ENCODE measurements around the gene PRDM16.

Gene PRDM16

DNA sequence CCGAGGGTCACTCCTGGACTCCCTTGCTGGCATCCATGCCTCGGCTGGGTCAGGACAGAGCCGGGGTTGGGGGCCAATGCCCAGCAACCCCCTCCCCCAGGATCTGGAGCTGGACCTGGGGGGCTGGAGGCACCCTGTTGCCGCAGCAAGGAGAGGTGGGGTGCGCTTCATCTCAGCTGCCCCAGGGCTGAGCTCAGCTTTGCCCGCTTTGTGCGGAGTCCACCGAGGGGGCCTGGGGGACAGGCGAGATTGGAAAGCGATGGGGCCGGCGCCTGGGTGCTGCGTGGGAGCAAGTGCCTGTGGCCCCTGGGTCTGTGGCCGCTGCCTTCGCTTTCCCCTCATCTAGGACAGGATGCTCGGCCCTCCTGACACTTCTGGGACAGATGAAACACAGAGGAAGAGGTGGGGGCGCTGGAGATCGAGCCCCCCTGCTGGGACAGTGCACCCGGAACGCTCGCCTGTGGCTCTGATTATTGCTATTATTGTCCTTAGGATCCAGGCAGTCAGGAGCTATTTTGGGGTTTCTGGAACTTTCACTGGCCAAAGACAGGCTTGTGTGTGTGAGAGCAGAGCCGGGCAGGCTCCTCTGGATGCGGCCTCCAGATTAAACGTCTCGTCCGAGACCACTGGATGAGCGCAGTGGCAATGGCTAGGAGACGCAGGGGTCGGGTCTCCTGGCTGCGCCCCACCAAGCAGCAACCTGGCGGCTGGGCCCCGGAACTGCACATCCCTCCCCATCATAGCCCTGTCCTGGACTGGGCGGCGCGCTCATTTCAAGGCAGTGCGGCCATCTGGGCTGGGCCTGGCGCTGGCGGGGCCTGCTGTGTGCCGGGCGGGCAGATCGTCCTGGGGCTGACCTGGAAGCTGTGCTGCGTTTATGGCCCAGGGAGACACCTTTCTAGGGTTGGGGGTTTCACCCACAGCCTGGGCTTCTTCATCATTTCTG lies 13.8 kb downstream of the PRDM16 start:
- H3K4me3 ChIP-seq (ENCODE audit: insufficient read depth in 1 of 2, low read depth in 1 of 2, low read length in 2 of 2): no peak overlapping the region
- peaks cover 0 to 49% of the 10 kb centered on the region in 2 experiments for H3K27me3 ChIP-seq (ENCODE audit: control insufficient read depth in 1 of 2, insufficient read depth in 1 of 2, low read length in 2 of 2)
- H3K4me2 ChIP-seq (ENCODE audit: low read length, poor library complexity, severe bottlenecking): no peak overlapping the region
- no peak overlapping the region for H2AK5ac ChIP-seq (ENCODE audit: low read length, severe bottlenecking)
- H3K36me3 ChIP-seq (ENCODE audit: control insufficient read depth in 1 of 2, insufficient read depth in 2 of 2, low read depth in 1 of 2, low read length in 2 of 2): no peaks in the 10 kb centered on the region
- no peaks in the 10 kb centered on the region for H3K4me1 ChIP-seq (ENCODE audit: control insufficient read depth, insufficient read depth, low read depth, low read length)
- H3K9ac ChIP-seq (ENCODE audit: low read length): no peak overlapping the region
- H3K4ac ChIP-seq (ENCODE audit: low read depth in 1 of 2, low read length in 2 of 2): no peak overlapping the region
- WGBS: 91% methylated on average over 42 of the region's 42 CpGs
- H3K79me1 ChIP-seq (replicated peaks; ENCODE audit: low read length, poor library complexity, severe bottlenecking): no peaks in the 10 kb centered on the region
- H4K91ac ChIP-seq (ENCODE audit: low read length): no peak overlapping the region
- H2BK5ac ChIP-seq (ENCODE audit: low read depth, low read length, poor library complexity, severe bottlenecking): no peak overlapping the region
- H3K23ac ChIP-seq (ENCODE audit: low read length in 2 of 2): no peak overlapping the region
- no peak for DNase-seq
- H4K8ac ChIP-seq (ENCODE audit: low read length): no peak overlapping the region
- no peak overlapping the region for H3K27ac ChIP-seq (ENCODE audit: low read length, poor library complexity, severe bottlenecking)
- no peak overlapping the region for H3K14ac ChIP-seq (ENCODE audit: low read length in 2 of 2)
- no peak overlapping the region for H2BK15ac ChIP-seq (ENCODE audit: low read depth, poor library complexity, severe bottlenecking)
- H2BK120ac ChIP-seq (ENCODE audit: low read depth, low read length): no peak overlapping the region
- no peak overlapping the region for H2BK12ac ChIP-seq (ENCODE audit: low read length in 2 of 2)
- H3K18ac ChIP-seq (ENCODE audit: low read depth in 1 of 2, low read length in 2 of 2): no peak overlapping the region
- H2AFZ ChIP-seq (ENCODE audit: low read depth, low read length): no peak overlapping the region
- no peaks in the 10 kb centered on the region for H3K9me3 ChIP-seq (ENCODE audit: control insufficient read depth, low read length)

DNA sequence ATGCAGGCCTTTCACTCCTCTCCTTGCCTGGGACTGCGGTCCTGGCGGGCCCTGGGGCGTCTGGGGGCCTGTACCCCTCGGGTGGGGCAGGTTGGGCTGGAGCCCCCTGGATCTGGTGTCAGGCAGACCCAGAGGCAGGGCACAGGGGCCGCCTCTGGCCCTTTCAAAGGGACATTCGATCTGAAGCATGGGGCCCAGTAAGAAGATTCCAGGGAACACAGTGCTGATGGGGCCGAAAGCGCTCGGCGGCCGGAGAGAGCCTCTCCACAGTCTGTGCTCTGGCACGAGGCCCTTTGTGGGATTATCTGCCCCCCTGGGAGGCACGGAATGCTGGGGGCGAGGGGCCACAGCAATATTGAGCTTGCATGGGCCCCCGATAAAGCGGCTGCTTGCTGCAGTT lies 15.2 kb downstream of the PRDM16 start:
- no peak for DNase-seq
- Histone ChIP-seq H3K27me3 (ENCODE audit: control insufficient read depth in 1 of 2, insufficient read depth in 1 of 2, low read length in 2 of 2) (peaks cover 0 to 41% of the 10 kb centered on the region in 2 experiments), H3K23ac (ENCODE audit: low read length in 2 of 2) (no peak overlapping the region)

DNA sequence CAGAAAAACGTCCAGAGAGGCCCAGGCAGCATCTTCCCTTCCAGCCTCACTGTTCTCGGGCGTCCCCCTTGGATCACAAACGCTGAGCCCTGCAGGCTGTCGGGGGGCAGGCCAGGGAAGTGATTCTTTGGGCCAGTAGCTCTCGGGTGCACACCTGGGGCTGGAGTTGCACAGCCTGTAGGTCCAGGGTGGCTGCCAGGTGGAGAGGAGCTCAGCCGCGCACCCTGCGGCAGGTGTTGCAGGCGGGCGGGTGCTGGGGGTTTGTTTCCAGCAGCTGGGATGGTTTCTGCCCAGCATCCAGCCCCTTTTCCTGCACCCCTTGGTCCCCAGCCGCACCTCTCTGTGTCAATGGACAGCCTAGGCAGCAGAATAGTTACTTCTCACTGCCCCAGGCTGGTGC lies 15.7 kb downstream of the PRDM16 start:
- peaks cover 0 to 39% of the 10 kb centered on the region in 2 experiments for H3K27me3 ChIP-seq (ENCODE audit: control insufficient read depth in 1 of 2, insufficient read depth in 1 of 2, low read length in 2 of 2)
- no peak overlapping the region for H4K91ac ChIP-seq (ENCODE audit: low read length)

More for the DNA sequence above, 15.2 kb downstream of the PRDM16 start:
- Histone ChIP-seq H3K18ac (ENCODE audit: low read depth in 1 of 2, low read length in 2 of 2) (no peak overlapping the region), H3K9ac (ENCODE audit: low read length) (no peak overlapping the region), H3K4me1 (ENCODE audit: control insufficient read depth, insufficient read depth, low read depth, low read length) (no peaks in the 10 kb centered on the region), H2BK15ac (ENCODE audit: low read depth, poor library complexity, severe bottlenecking) (no peak overlapping the region), H2BK120ac (ENCODE audit: low read depth, low read length) (no peak overlapping the region), H3K79me1 (replicated peaks; ENCODE audit: low read length, poor library complexity, severe bottlenecking) (no peaks in the 10 kb centered on the region), H3K4me2 (ENCODE audit: low read length, poor library complexity, severe bottlenecking) (no peak overlapping the region), H3K4me3 (ENCODE audit: insufficient read depth in 1 of 2, low read depth in 1 of 2, low read length in 2 of 2) (no peak overlapping the region), H4K8ac (ENCODE audit: low read length) (no peak overlapping the region), H3K4ac (ENCODE audit: low read depth in 1 of 2, low read length in 2 of 2) (no peak overlapping the region), H2BK5ac (ENCODE audit: low read depth, low read length, poor library complexity, severe bottlenecking) (no peak overlapping the region), H3K14ac (ENCODE audit: low read length in 2 of 2) (no peak overlapping the region), H3K9me3 (ENCODE audit: control insufficient read depth, low read length) (no peaks in the 10 kb centered on the region), H3K27ac (ENCODE audit: low read length, poor library complexity, severe bottlenecking) (no peak overlapping the region), H2AFZ (ENCODE audit: low read depth, low read length) (no peak overlapping the region), H2AK5ac (ENCODE audit: low read length, severe bottlenecking) (no peak overlapping the region), H4K91ac (ENCODE audit: low read length) (no peak overlapping the region), H2BK12ac (ENCODE audit: low read length in 2 of 2) (no peak overlapping the region), H3K36me3 (ENCODE audit: control insufficient read depth in 1 of 2, insufficient read depth in 2 of 2, low read depth in 1 of 2, low read length in 2 of 2) (no peaks in the 10 kb centered on the region)
- WGBS: 73% methylated on average over 16 of the region's 16 CpGs

DNA sequence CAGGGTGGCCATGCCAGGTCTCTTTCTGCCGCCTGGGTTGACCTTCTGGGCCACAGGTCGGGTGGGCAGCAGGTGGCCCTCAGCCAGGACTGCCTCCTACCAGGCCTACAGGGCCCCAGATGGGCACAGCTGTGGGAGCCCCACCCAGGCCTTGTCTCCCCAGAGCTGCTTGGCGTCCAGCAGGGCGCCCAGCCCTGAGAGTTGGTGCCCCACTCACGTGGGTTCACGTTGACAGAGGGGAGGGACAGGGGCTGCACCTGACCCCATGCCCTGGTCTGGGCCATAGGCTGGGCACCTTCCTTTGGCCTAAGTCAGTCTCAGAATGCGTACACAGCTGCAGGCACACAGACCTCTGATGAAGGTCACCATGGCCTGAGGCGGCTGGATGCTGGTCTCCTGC lies 16.7 kb downstream of the PRDM16 start:
- Histone ChIP-seq H2AFZ (ENCODE audit: low read depth, low read length) (no peak overlapping the region), H2BK12ac (ENCODE audit: low read length in 2 of 2) (no peak overlapping the region), H3K4me2 (ENCODE audit: low read length, poor library complexity, severe bottlenecking) (no peak overlapping the region), H3K4ac (ENCODE audit: low read depth in 1 of 2, low read length in 2 of 2) (no peak overlapping the region), H3K4me1 (ENCODE audit: control insufficient read depth, insufficient read depth, low read depth, low read length) (no peaks in the 10 kb centered on the region), H3K23ac (ENCODE audit: low read length in 2 of 2) (no peak overlapping the region), H3K4me3 (ENCODE audit: insufficient read depth in 1 of 2, low read depth in 1 of 2, low read length in 2 of 2) (no peak overlapping the region), H3K79me1 (replicated peaks; ENCODE audit: low read length, poor library complexity, severe bottlenecking) (no peaks in the 10 kb centered on the region), H2BK5ac (ENCODE audit: low read depth, low read length, poor library complexity, severe bottlenecking) (no peak overlapping the region), H3K18ac (ENCODE audit: low read depth in 1 of 2, low read length in 2 of 2) (no peak overlapping the region), H2BK120ac (ENCODE audit: low read depth, low read length) (no peak overlapping the region), H2AK5ac (ENCODE audit: low read length, severe bottlenecking) (no peak overlapping the region), H3K36me3 (ENCODE audit: control insufficient read depth in 1 of 2, insufficient read depth in 2 of 2, low read depth in 1 of 2, low read length in 2 of 2) (no peaks in the 10 kb centered on the region), H3K27ac (ENCODE audit: low read length, poor library complexity, severe bottlenecking) (no peak overlapping the region), H4K8ac (ENCODE audit: low read length) (no peak overlapping the region), H3K9me3 (ENCODE audit: control insufficient read depth, low read length) (no peaks in the 10 kb centered on the region), H4K91ac (ENCODE audit: low read length) (no peak overlapping the region), H3K27me3 (ENCODE audit: control insufficient read depth in 1 of 2, insufficient read depth in 1 of 2, low read length in 2 of 2) (peaks cover 0 to 40% of the 10 kb centered on the region in 2 experiments), H3K14ac (ENCODE audit: low read length in 2 of 2) (no peak overlapping the region), H2BK15ac (ENCODE audit: low read depth, poor library complexity, severe bottlenecking) (no peak overlapping the region), H3K9ac (ENCODE audit: low read length) (no peak overlapping the region)
- 67% methylated on average over 8 of the region's 8 CpGs for WGBS
- no peak for DNase-seq

More for the DNA sequence above, 15.7 kb downstream of the PRDM16 start:
- Histone ChIP-seq H3K23ac (ENCODE audit: low read length in 2 of 2) (no peak overlapping the region), H3K4ac (ENCODE audit: low read depth in 1 of 2, low read length in 2 of 2) (no peak overlapping the region), H2BK5ac (ENCODE audit: low read depth, low read length, poor library complexity, severe bottlenecking) (no peak overlapping the region), H3K9ac (ENCODE audit: low read length) (no peak overlapping the region), H4K8ac (ENCODE audit: low read length) (no peak overlapping the region), H3K9me3 (ENCODE audit: control insufficient read depth, low read length) (no peaks in the 10 kb centered on the region), H3K4me1 (ENCODE audit: control insufficient read depth, insufficient read depth, low read depth, low read length) (no peaks in the 10 kb centered on the region), H2BK12ac (ENCODE audit: low read length in 2 of 2) (no peak overlapping the region), H3K27ac (ENCODE audit: low read length, poor library complexity, severe bottlenecking) (no peak overlapping the region), H3K4me2 (ENCODE audit: low read length, poor library complexity, severe bottlenecking) (no peak overlapping the region), H2BK120ac (ENCODE audit: low read depth, low read length) (no peak overlapping the region), H3K4me3 (ENCODE audit: insufficient read depth in 1 of 2, low read depth in 1 of 2, low read length in 2 of 2) (no peak overlapping the region), H3K18ac (ENCODE audit: low read depth in 1 of 2, low read length in 2 of 2) (no peak overlapping the region), H3K36me3 (ENCODE audit: control insufficient read depth in 1 of 2, insufficient read depth in 2 of 2, low read depth in 1 of 2, low read length in 2 of 2) (no peaks in the 10 kb centered on the region), H3K14ac (ENCODE audit: low read length in 2 of 2) (no peak overlapping the region), H2AFZ (ENCODE audit: low read depth, low read length) (no peak overlapping the region), H3K79me1 (replicated peaks; ENCODE audit: low read length, poor library complexity, severe bottlenecking) (no peaks in the 10 kb centered on the region), H2AK5ac (ENCODE audit: low read length, severe bottlenecking) (no peak overlapping the region), H2BK15ac (ENCODE audit: low read depth, poor library complexity, severe bottlenecking) (no peak overlapping the region)
- no peak for DNase-seq
- whole genome bisulfite sequencing: 80% methylated on average over 12 of the region's 12 CpGs
